Stimulated activated CD8-positive, alpha-beta memory T cell treated with anti-CD3 and anti-CD28 coated beads, Interleukin-15, amount 100 ng/mL, for 1 hour (primary cell): Measurements from ENCODE around the gene OR52N5.

Experiments
- DNase-seq: peaks from one replicate; pipeline ENCODE4 v3.0.0-alpha.2; 2020; ENCODE audit warnings: low read depth

Gene OR52N5

DNA sequence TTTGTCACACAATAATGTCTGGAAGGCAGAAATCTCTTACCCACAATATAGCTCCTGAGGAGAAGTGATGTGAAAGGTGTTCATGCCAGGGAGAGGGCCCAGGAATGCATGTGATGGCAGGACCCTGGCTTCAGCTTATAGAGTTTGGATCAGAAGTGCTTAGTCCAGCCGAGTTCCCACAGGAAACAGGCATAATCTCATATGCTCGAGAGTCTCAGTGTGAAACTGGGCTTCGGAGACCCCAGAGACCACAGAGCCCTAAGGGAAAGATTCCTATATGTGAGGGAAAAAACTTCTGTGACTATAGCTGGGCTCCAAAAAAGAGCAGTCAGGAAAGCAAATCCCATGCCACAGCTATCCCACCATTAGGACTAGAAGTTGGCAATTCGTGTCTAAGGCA is at the start of gene OR52N5:
TSS of gene OR52N5 (minus strand) at position 101 of the 400 bp plus-strand sequence. CDS start 4,721 bp downstream, outside the sequence.
- DNase-seq: no peak

DNA sequence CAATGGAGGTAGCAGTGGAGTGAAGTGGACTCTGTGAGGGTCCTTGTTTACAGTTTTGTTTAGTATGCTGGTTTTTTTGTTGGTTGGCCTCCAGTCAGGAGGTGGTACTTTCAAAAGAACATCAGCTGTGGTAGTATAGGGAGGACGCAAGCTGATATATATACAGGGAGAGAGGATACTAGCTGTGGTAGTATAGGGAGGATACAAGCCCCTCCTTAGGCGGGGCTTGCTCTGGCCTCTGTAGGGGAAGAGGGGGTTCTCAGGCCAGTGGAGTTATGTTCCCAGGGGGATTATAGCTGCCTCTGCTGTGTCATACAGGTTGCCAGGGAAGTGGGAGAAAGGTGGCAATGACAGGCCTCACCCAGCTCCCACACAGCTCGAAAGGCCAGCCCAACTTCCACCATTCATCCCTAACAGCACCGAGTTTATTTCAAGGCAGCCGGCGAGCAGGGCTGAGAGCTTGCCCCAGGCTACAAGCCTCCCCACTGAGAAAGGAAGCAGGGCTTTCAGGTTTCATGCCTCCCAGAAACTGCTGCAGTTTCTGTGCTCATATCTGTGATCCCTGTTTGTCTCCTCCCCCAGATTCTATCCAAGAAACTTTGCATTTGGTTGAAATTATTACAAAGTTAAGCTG is 48.2 kb upstream of the OR52N5 start:
- no peak for DNase-seq

DNA sequence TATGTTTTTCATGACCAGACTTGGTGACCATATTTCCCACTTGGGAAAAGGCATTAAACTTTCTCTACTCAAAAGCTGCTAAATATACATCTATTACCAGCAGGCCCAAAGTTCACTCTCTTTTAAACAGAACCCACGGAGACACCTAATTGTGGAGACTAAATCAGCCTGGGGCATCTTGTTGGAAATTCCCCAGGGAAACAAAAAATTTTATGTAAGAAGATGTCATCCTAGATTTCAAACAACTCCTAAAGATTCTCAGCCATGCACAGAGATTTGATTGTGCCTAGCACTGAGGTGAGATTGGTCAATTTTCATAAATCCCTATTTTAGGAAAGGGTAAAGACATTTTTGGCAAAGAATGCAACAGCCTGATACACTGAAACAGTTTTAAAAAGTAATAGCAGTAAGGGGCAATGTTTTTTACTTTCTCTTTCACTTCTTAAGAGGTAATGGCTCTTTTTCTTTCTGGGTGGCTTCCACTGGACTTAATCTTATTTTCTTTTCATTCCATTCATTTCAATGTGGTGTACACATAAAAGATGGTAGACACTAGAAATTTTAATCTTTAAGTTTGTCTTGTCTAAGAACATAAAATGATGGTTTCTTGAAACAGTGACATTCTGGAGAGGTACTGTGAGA is 35.2 kb upstream of the OR52N5 start:
- DNase-seq: no peak

DNA sequence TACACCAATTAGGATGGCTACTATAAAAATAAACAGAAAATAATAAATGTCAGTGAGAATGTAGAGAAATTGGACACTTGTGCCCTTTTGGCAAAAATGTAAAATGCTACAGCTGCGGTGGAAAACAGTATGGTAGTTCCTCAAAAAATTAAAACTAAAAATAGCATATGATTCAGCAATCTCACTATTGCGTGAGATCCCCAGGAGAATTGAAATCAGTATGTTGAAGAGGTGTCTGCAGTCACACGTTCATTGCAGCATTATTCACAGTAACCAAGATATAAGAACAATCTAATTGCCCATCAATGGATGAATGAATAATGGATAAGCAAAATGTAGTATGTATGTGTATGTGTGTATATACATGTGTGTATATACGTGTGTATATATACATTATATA is 32.4 kb upstream of the OR52N5 start:
- DNase-seq: no peak

DNA sequence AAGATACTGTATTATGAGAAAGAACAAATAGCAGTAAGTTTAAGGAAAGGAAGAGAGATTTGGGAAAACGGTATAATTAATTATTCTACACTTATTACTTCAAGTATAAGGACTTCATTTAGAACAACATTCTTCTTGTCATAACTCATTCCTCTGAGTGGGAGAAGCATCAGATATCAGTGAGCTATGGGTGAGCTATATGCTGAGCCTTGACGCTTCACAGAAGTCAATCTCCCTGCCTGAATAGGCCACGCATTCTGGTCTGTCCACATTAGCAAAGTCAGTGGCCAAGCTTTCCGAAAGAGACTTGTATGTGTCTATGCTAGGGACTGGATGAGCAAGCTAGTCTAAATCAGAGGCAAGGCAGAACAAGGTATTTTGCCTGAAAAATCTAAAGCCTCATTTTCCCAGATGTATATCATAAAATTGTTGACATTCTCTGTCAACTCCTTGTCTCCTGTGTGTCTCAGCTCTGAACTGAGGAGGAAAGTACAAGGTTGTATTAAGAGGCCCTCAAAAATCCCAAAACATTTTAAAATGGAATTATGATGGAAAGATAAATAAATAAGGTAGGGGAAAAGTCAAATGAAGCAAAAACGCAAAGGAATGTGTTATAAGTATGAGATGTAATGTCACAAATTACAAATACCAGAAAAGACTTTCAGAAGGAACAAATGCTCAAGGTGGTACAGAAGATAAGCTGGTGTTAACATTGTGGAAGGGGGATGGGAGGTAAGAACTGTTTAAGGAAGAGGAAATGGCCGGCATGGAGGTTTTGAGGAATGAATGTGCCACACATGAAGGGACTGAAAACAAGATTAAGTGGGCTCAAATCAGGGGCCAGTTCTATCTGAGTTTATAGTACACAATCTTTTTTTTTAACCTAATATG is 27.0 kb upstream of the OR52N5 start:
- DNase-seq: no peak

DNA sequence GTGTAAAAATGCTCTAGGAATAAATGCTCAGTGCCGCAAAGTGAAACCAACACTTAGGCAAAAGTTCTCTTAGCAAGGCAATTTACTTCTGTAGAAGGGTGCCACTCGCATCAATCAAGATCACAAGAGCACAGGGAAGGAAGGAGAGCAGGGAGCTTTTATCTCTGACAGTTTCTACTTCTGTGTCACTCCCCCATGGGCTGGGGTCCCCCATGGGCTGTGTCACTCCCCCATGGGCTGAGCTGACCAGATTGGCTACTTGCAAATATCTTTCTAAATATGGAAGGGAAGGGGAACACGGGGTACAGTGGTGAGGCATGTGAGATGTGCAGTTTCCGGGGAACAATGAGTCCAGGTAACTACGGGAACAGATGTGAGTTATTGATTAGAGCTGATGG is 26.0 kb upstream of the OR52N5 start:
- no peak for DNase-seq

DNA sequence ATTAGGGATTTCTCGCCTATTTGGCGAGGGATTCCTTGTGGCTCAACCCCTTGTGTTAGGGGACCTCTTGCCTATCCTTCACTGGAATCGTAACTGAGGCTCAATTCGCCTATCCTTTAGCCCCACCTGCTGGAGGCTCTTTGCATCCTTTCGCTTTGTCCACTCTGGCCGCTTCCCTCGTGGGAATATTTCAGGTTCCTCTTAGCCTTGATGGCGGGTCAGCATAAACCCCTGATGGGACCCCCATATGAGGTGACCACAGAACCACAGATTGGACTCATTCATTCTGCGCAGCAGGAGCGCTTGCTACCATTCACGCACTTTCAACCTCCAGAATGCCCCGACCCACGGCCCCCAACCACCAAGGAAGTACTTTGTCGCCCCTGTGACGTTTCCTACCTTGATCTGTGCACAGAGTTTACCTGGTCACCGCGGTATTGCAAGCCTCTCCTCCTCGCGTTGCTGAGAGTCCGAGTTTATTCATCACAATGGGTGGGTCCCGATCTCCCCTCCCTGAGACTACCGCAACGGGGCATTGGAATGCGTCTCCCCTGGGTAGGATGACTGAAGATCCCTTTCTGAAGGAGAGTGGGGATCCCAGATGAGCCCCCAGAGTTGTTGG is 25.5 kb upstream of the OR52N5 start, which contains the start of gene OR52N2:
TSS of gene OR52N2 (plus strand) at position 425 of the 622 bp plus-strand sequence. CDS start 11,412 bp downstream, outside the sequence.
- peak; percentile 60 for DNase-seq

DNA sequence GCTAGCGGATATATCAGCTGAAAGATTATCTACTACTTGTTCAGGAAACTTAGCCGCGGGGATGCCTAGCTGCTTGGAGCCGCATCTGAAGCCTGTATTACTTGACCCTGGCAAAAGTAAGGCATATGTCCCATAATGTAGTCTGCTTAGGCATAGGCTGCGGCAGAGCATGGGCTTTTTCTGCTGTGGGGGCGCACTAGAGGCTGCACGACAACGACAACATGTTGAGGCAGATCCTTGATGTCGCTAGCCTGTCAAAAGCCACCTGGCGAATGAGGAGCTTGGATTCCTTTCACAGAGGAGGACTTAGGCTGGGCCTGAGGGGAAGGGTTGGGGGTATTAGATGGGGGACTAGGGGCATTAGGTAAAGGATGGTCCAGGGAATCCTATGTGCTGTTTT is 24.4 kb upstream of the OR52N5 start:
- no peak for DNase-seq

DNA sequence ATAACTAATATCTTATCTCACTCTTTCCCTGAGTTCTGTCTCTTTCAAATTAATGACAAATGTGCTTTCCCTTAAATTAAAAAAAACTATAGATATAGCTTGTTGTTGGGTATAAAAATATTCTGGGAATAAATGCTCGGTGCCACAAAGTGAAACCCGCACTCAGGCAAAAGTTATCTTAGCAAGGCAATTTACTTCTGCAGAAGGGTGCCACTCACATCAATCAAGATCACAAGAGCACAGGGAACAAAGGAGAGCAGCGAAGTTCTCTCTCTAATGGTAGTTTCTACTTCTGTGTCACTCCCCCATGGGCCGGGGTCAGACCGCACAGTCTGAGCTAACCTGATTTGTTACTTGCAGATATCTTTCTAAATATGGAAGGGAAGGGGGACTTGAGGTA is 20.8 kb upstream of the OR52N5 start:
- DNase-seq: no peak

DNA sequence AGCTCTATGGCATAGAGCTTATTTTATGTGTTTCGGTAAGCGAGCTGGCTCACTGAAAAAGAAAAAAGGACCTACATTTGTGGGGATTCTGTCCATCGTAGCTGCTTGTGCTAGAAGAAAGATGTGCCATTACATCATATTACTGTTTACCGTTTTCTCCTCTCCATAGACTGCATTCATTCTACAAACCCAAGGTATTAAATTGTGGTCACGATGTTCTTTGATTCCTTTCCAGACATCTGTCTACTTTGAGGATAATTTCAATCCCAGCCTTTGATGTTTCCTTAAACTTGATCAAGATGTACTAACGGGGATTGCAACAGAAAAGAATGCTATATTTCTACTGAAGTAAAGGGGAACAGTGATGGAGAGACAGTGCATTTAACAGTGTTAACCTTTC is 13.4 kb upstream of the OR52N5 start:
- no peak for DNase-seq

DNA sequence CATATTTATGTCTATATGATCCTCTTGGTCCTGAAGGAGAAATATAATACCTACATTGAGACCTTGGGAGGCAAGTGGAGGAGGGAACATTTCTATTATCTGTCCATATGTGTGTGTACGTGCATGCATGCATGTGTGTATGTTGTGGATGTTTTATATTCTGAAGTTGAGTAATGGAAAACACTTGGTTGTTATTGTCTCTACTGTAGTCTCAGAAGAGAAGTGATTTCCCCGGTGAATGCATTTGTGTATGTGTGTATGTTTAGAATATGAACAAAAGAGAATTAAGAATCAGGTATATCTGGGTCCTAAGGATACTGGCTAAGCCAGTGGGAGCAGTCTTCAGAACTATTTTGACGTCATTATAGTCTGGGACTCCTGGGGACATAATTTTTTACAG is 8.0 kb upstream of the OR52N5 start, which contains the start of gene OR52N1:
TSS of gene OR52N1 (minus strand) at position 101 of the 400 bp plus-strand sequence. CDS start 2,449 bp downstream, outside the sequence.
- no peak for DNase-seq

DNA sequence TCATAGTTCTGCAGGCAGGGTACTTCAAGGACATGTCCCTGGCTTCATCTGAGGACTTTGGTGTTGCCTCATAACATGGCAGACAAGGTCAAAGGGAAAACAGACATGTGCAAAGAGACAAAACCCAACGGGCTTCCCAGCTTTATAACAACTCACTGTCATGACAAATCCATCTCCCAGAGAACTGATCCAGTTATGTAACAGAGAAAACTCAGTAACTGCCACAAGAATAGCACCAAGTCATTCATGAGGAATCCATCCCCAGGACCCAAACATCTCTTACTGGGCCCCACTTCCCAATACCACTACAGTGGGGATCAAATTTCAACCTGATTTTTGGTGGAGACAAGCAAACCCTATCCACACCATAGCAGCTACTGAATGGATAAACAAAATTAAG is 16.1 kb downstream of the OR52N5 start:
- DNase-seq: no peak

DNA sequence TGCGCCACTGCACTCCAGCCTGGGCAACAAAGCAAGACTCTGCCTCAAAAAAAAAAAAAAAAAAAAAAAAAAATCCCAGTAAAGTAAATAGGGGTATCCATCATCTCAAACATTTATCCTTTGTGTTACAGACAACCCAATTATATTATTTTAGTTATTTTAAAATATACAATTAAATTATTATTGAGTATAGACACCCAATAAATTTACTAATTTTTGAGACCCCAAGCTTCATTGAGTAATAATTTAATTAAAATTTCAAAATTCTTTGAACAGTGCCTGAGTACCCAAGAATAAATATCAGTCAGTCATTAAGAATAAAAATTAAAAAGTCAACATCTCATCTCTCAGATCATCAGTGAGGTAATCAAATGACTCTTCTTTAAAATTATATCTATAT is 29.2 kb downstream of the OR52N5 start, which contains the start of gene OR52N4:
TSS of gene OR52N4 (plus strand) at position 301 of the 400 bp plus-strand sequence. CDS start 498 bp downstream, outside the sequence.
- DNase-seq: no peak

DNA sequence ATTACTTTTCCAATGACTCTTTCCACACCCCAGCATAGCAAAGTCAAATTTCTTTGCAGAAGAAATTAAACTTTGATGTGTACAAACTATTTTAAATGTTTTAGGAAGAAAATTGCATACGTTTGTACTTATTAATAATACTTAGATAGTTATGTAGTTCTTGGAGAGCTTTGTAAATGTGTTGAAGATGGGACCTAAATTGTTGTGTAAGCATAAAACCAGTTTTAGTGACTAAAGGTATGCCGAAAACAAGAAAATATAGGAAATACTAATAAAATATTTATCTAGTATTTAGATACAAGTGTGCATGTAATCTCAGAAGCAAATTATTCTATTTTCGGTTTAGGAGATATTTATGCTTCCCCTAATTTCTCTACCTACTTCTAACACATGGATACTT is 33.3 kb downstream of the OR52N5 start:
- DNase-seq: no peak

DNA sequence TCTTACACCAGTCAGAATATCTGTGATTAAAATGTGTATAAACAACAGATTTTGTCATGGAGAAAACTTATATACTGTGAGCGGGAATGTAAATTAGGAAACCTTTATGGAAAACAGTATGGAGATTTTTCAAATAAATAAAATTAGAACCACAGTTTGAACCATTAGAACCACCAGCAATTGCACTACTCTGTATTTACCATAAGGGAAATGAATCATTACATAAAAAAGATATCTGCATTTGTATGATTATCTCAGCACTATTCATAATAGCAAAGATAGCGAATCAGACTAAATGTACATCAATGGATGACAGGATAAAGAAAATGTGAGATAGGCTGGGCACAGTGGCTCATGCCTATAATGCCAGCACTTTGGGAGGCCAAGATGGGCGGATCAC is 36.5 kb downstream of the OR52N5 start:
- DNase-seq: no peak

DNA sequence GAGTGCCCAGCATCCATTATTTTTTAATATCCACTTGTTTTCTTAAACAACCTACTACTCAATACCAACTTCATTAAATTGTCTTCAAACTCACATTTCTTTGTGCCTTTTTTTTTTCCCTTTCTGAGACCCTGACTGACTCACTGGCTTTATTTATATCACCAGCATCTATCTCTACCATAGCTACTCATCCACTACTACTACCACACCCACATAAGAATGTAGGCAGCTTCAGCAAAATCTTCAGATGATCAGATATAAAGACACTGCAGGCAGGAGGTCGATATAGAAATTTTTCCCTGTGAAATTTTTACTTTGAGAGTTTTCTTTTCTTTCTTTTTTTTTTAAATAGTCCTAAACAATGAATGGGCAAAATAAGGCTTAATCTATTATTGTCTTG is 44.7 kb downstream of the OR52N5 start:
- DNase-seq: no peak

DNA sequence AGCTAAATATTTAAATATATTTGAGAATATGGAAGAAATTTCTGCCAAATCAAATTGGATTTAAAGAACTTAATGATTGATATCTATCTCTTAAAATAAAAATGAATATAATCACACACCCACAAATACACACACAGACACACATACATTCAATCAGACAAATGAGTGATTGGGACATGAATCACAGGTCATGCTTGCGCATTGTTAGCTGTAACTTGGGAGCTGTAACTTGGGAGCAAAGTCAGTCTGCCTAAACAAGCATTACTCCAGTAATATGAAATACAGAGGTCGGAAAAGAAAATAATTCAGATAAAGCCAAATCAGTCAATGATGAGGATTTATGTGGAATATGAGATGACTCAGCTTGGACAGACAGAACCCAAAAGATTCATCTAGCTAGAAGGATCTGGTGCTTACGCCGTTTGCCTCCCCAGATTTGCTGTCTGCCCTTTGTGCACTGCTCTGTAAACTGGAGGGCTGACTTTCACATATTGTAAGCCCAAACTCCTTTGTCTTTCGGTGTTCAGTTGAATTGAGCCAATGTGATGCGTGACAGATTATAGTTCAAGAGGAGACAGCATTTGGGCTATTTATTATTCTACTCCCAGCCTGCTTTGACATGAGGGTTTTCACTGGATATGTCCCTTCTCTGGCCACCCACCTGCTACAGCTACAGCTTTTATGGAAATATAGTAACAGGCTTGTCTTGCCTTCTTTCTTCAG is 45.3 kb downstream of the OR52N5 start:
- no peak for DNase-seq

DNA sequence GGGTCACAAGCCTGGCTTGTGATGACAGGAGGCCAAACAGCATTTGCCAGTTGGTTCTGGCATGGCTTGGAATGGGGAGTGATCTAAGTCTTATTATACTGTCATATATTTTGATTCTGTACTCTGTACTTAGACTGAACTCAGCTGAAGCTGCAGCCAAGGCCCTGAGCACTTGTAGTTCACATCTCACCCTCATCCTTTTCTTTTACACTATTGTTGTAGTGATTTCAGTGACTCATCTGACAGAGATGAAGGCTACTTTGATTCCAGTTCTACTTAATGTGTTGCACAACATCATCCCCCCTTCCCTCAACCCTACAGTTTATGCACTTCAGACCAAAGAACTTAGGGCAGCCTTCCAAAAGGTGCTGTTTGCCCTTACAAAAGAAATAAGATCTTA is 46.1 kb downstream of the OR52N5 start:
- DNase-seq: no peak

DNA sequence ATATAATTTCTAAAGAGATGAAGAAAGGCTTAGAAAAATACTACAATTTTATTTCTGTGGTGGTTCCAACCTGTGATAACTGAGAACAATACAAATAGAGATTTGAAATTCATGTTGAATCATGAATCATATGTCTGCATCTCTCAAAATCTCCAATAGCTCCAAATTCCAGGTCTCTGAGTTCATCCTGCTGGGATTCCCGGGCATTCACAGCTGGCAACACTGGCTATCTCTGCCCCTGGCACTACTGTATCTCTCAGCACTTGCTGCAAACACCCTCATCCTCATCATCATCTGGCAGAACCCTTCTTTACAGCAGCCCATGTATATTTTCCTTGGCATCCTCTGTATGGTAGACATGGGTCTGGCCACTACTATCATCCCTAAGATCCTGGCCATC is 46.8 kb downstream of the OR52N5 start, which contains the start of gene OR56B1:
TSS of gene OR56B1 (plus strand) at position 53 of the 400 bp plus-strand sequence. CDS start at position 122, 69 bp downstream.
- no peak for DNase-seq

DNA sequence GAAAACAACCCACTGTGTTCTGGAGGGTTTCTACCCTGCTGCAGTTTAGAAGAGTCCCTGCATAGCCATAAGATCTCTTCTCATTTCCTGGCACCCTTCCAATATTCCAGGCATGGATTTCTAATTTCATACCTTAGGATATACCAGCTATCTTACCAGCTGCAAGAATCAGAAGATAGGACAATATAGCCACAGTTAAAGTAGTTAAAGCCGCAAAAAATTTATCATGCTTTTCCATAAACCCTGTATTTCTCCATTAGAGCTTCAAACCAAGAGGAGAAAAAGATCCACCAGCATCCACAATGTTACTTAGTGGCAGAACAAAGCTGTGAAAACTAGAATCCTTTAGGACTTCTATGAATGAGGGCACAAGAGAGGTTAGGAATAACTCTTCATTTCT is 55.5 kb downstream of the OR52N5 start:
- DNase-seq: no peak

DNA sequence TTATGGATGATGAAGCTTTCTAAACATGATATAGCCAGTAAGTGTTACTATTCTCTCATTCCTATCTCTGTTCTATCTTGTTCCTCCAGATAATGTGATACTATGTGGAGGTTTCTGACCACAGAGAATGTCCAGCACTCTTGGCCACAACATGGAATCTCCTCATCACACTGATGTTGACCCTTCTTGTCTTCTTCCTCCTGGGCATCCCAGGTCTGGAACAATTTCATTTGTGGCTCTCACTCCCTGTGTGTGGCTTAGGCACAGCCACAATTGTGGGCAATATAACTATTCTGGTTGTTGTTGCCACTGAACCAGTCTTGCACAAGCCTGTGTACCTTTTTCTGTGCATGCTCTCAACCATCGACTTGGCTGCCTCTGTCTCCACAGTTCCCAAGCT is 56.8 kb downstream of the OR52N5 start:
- DNase-seq: no peak
